HG03342 (cell line): ENCODE measurements around the gene OPHN1.

ENCODE experiments used
- ATAC-seq: cut with Tn5 transposase; IDR thresholded peaks from one replicate; pipeline ENCODE4 v1.9.1; 2021; ENCODE audit warnings: mild to moderate bottlenecking, moderate library complexity; ENCODE audit not compliant: unreplicated experiment

The OPHN1 gene

DNA sequence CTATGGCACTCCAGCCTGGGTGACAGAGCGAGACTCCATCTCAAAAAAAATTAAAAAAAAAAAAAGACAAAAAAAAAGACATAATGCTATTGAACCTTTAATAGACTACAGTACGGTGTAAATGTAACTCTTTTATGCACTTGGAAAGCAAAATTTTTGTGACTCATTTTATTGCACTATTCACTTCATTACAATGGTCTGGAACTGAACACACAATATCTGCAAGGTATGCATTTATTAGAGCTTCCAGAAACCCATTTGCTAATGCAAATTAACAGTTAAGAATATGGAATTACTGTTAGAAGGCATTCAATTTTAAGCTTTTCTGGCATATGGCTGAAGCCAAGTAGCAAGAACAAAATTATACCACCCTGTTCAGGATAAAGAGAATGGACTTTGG lies 176.3 kb downstream of the OPHN1 start:
- ATAC-seq = no peak

GRCh38 chrX:68254738-68255645 lies 178.3 kb downstream of the OPHN1 start:
- ATAC-seq = no peak

DNA sequence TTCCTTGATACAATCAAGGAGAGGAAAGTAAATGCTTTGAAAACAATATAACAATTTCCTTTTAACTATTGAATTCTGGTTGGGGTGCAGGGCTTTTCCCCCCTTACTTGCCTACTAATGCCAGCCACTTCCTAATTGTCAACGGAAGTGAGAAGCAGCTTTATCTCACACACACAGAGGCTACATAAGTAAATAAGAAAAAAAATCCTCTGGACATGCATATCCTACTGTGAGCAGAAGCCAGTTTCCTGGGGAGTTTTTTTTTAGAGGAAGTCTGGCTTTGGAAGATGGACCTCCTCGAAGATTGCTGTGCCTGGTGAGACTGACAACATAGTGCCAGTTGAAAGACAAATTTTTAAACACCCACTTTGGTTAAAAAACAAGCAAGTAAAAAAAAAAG lies 180.6 kb downstream of the OPHN1 start:
- ATAC-seq = no peak

- no peak for ATAC-seq
These were observed 183.4 kb downstream of the OPHN1 start for GRCh38 chrX:68249903-68250302.

DNA sequence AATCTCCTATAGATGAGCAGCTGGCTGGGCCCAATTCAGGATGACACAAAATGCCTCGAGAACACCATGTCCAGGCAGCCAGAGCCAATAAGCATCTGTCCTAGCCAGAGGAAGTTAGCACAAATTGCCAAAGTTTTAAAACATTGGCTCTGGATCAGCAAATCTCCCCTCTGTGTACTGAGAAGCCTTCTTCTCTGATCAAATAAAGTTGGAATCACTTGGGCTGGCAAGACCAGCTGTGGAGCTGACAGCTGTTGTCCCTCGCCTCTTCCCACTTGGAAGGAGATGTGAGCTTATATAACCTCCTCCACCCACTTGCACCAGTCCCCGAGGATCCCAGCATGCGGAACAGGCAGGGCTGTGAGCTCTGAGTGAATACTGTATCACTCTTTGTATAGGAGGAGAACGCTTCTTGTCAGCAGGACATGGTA lies 183.9 kb downstream of the OPHN1 start:
- ATAC-seq = no peak

DNA sequence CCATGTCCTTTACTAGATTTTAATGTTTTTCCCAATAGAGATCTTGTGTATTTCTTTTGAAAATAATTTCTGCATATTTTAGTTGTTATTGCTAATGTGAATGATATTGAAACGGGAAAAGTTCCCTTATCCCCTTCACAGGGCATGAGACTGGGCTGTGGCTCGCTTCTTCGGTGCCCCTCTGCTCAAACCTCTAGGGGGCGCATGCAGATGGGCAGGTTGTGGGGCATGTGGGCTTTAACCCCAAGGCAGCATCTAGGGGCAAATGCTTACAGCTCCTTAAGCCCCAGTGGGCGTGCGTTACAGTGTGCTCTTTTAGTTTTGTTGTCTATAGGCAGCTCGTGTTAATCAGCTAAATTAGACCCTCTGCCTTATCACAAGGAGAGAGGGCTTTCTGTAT lies 194.7 kb downstream of the OPHN1 start:
- ATAC-seq = no peak

- ATAC-seq = no peak
These were observed 199.0 kb downstream of the OPHN1 start for GRCh38 chrX:68234171-68234910.

- ATAC-seq = no peak
These were observed 201.1 kb downstream of the OPHN1 start for GRCh38 chrX:68232206-68232605.

DNA sequence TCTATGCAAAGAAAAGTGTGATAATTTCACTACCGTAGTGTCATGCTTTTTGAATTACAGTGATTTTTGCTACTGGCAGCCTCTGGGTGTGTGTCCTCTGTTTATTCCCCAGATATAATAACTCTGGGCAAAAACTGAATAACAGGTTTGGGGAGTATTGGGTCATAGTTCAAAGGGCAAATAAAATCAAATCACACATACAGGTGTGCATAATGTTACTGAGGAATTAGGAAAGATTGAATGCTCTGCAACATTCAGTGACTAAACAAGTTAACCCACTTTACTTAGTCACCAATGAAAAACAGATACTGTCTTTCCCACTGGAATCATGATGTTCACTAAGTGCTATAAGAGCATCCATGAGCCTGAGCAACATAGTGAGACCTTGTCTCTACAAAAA lies 224.3 kb downstream of the OPHN1 start:
- no peak for ATAC-seq

GRCh38 chrX:68204521-68205038 lies 228.7 kb downstream of the OPHN1 start:
- no peak for ATAC-seq

DNA sequence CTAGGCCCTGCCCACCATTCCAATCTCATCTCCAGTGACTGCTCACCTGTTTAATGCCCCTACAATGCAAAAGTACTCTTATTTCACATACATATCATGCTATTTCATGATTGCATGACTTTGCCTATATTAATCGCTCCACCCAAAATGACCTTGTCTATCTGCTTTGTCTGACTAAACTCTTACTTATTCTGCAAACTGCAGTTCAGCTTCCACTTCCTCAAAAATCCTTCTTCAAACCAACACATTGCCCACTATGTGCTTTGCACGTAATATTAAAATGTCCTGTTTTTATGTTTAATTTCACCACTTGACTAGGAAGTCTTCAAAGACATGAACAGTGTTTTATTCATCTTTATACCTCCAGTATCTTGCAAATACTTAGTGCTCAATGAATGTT lies 229.6 kb downstream of the OPHN1 start:
- ATAC-seq = no peak

- ATAC-seq = no peak
These were observed 230.1 kb downstream of the OPHN1 start for GRCh38 chrX:68203211-68203610.

DNA sequence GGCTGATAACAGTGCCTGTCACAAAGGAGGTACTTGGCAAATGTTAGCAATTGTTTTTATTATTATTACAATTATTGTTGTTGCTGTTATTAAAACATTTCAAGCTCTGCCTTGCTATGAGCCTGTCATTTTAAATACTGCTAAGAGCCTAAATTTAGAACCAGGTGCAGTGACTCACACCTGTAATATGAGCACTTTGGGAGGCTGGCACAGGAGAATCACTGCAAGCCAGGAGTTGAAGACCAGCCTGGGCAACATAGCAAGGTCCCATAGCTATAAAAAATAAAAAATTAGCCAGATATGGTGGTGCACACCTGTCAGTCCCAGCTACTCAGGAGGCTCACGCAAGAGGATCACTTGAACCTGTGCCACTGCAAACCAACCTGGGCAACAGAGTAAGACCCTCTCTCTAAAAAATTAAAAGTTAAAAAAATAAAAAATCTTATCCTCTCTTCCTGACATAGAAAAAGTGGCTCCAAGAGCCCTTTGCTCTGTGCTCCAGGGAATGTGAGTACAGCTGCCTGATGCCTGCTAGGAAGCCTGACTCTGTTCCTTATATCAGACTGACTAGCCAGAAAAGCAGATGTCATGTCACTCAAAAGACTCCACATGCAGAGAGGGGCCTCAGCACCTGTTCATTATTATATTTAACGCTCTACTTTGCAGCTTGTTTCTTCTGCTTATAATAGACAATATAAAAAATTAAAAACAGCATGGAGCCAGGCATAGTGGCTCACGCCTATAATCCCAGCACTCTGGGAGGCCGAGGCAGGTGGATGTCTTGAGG lies 234.0 kb downstream of the OPHN1 start:
- no peak for ATAC-seq

GRCh38 chrX:68196939-68197791 lies 236.1 kb downstream of the OPHN1 start:
- peak; percentile 87 for ATAC-seq

DNA sequence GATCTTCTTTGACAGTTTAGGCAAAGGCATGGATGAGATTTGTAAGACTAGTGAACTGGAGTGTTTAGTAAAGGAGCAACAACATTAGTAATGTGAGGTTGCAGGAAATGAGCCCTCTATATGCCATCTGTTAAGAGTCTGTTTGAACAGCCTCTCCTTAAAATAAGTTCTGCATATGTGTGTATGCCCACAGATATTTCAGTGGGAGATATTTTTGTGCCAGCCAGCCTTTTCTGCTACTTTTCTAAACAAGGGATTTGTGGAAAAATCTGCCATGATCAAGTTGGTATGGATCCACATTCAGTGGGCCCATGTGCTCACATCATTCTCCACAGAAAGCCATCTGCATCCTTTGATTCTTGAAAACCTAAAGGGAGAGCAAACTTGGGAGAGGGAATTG lies 237.7 kb downstream of the OPHN1 start:
- no peak for ATAC-seq

- no peak for ATAC-seq
These were observed 239.5 kb downstream of the OPHN1 start for GRCh38 chrX:68193786-68194185.

- no peak for ATAC-seq
These were observed 240.1 kb downstream of the OPHN1 start for GRCh38 chrX:68193234-68193633.

DNA sequence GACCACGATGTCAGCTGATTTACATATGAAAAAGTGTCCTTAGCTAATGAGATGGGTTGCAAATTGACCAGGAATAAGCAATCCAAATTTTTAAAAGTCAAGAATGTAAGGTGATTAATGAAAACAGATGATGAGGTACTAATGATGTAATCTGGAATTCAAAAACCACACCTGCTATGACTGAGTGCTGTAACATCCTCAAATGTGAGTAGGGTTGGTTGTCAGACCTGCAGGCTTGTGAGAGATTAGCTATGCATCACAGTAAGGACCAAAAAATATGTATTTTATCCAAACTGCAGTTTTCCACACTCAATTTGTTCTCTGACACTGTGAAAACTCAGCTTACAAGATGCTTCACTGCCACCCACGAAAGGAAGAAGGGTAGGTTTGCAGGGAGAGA lies 242.5 kb downstream of the OPHN1 start:
- no peak for ATAC-seq

GRCh38 chrX:68186552-68187262 lies 246.6 kb downstream of the OPHN1 start:
- ATAC-seq = no peak

GRCh38 chrX:68185161-68185560 lies 248.1 kb downstream of the OPHN1 start:
- no peak for ATAC-seq
